Measurements from ENCODE around the gene SETD1A.

GRCh38 chr16:30983289-30983889, 25.8 kb downstream of the SETD1A start:
- TF ChIP-seq CTCF (IDR thresholded peaks at IDR 0.05) (no peak), POLR2A (IDR thresholded peaks at IDR 0.05) (no peak)

Measured in right lobe of liver (tissue), 4 donors.